GM23338 (cell line): Measurements from ENCODE around the gene ARID1B.

ENCODE experiments used
- CREB1 ChIP-seq: fragments of 250-450 bp; sonication (Bioruptor Pico); IDR thresholded peaks from 2 replicates; pipeline ENCODE4 v1.5.0; 2020; ENCODE audit warnings: low read depth, mild to moderate bottlenecking, moderate library complexity
- CTCF ChIP-seq, 2 experiments: fragments of 200-600 bp in 1 of 2; sonication (generic) in 1 of 2; conservative IDR thresholded peaks; 2 replicates each; pipeline versions ENCODE4 v1.5.1 to v1.6.1; 2016 to 2017; ENCODE audit warnings: antibody characterized with exemption in 2 of 2, low read depth in 2 of 2, mild to moderate bottlenecking in 2 of 2, moderate library complexity in 1 of 2
- ETS1 ChIP-seq: IDR thresholded peaks from 2 replicates; pipeline ENCODE4 v1.6.1; 2016; ENCODE audit warnings: antibody characterized with exemption
- EZH2 ChIP-seq: fragments of 200-600 bp; sonication (generic); IDR thresholded peaks from one replicate; pipeline ENCODE4 v1.8.0; 2017; ENCODE audit warnings: antibody characterized with exemption, mild to moderate bottlenecking, low read depth; ENCODE audit not compliant: unreplicated experiment
- EZH2phosphoT487 ChIP-seq: fragments of 200-600 bp; sonication (generic); IDR thresholded peaks from one replicate; pipeline ENCODE4 v1.8.1; 2018; ENCODE audit warnings: antibody characterized with exemption; ENCODE audit not compliant: unreplicated experiment
- JUNB ChIP-seq: IDR thresholded peaks from one replicate; pipeline ENCODE4 v1.6.1; 2016; ENCODE audit warnings: antibody characterized with exemption; ENCODE audit not compliant: unreplicated experiment
- POLR2AphosphoS5 ChIP-seq: IDR thresholded peaks from 2 replicates; pipeline ENCODE4 v1.6.1; 2016; ENCODE audit warnings: antibody characterized with exemption, low read depth
- TF ChIP-seq, protein P1 (sequence below): IDR thresholded peaks from one replicate; pipeline ENCODE4 v1.6.1; 2018; ENCODE audit warnings: antibody characterized with exemption; ENCODE audit not compliant: unreplicated experiment

- TF ChIP-seq EZH2: no peak
- no peak for TF ChIP-seq CTCF (conservative IDR thresholded peaks at IDR 0.05; ENCODE audit: low read depth in 2 of 2)
- TF ChIP-seq CREB1 (CRISPR knock-in tag): no peak
- TF ChIP-seq POLR2AphosphoS5: no peak
- TF ChIP-seq ETS1: no peak
- TF ChIP-seq, protein P1, sequence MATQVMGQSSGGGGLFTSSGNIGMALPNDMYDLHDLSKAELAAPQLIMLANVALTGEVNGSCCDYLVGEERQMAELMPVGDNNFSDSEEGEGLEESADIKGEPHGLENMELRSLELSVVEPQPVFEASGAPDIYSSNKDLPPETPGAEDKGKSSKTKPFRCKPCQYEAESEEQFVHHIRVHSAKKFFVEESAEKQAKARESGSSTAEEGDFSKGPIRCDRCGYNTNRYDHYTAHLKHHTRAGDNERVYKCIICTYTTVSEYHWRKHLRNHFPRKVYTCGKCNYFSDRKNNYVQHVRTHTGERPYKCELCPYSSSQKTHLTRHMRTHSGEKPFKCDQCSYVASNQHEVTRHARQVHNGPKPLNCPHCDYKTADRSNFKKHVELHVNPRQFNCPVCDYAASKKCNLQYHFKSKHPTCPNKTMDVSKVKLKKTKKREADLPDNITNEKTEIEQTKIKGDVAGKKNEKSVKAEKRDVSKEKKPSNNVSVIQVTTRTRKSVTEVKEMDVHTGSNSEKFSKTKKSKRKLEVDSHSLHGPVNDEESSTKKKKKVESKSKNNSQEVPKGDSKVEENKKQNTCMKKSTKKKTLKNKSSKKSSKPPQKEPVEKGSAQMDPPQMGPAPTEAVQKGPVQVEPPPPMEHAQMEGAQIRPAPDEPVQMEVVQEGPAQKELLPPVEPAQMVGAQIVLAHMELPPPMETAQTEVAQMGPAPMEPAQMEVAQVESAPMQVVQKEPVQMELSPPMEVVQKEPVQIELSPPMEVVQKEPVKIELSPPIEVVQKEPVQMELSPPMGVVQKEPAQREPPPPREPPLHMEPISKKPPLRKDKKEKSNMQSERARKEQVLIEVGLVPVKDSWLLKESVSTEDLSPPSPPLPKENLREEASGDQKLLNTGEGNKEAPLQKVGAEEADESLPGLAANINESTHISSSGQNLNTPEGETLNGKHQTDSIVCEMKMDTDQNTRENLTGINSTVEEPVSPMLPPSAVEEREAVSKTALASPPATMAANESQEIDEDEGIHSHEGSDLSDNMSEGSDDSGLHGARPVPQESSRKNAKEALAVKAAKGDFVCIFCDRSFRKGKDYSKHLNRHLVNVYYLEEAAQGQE: no peak
- no peak for TF ChIP-seq EZH2phosphoT487
- no peak for TF ChIP-seq JUNB
These were observed 169.3 kb downstream of the ARID1B start for GRCh38 chr6:156946370-156946936.
